ENCODE measurements around the gene MBOAT1. TPM values are rescaled to one million over a fixed set of nuclear protein-coding genes. Genes with fewer than 3 reads are reported as not detected.

MBOAT1 gene
- total and polyA plus RNA-seq, 9 donors: 8.5 to 30.2 (median 12.7) TPM

- TF ChIP-seq EP300 (IDR thresholded peaks at IDR 0.05): no peak
- TF ChIP-seq CTCF (IDR thresholded peaks at IDR 0.05): no peak
- TF ChIP-seq POLR2A (IDR thresholded peaks at IDR 0.05): no peak
- H3K4me3 ChIP-seq: no peak overlapping the region
- H3K36me3 ChIP-seq: no peaks in the 10 kb centered on the region
- no peak overlapping the region for H3K27ac ChIP-seq
- intact Hi-C loops (cut with DNase I): loop anchor here in 3 of 4 donors (2.0 to 10.0 kb wide), 2 partner anchors 25 to 93 kb away; no protein-coding TSS in a partner anchor
- no peak for DNase-seq
- H3K27me3 ChIP-seq: no peaks in the 10 kb centered on the region
- H3K4me1 ChIP-seq (ENCODE audit: insufficient read depth): peaks cover 6% of the 10 kb centered on the region
- 75 to 87% (median 75%) methylated on average over 2 of the region's 2 CpGs for WGBS, 3 donors
- H3K9me3 ChIP-seq: no peaks in the 10 kb centered on the region
Measured at GRCh38 chr6:20217891-20218290, 5.6 kb upstream of the MBOAT1 start.

- WGBS, 3 donors: 30 to 39% (median 35%) methylated on average over 5 of the region's 5 CpGs
- H3K4me3 ChIP-seq: no peak overlapping the region
- no peaks in the 10 kb centered on the region for H3K36me3 ChIP-seq
- H3K27ac ChIP-seq: no peak overlapping the region
- H3K9me3 ChIP-seq: no peaks in the 10 kb centered on the region
- DNase-seq: no peak
- TF ChIP-seq EP300 (IDR thresholded peaks at IDR 0.05): no peak
- TF ChIP-seq CTCF (IDR thresholded peaks at IDR 0.05): no peak
- no peak for TF ChIP-seq POLR2A (IDR thresholded peaks at IDR 0.05)
- no peaks in the 10 kb centered on the region for H3K27me3 ChIP-seq
- H3K4me1 ChIP-seq (ENCODE audit: insufficient read depth): peaks cover 6% of the 10 kb centered on the region
- intact Hi-C loops (cut with DNase I): loop anchor here in 3 of 4 donors (2.0 to 10.0 kb wide), 2 partner anchors 25 to 93 kb away; no protein-coding TSS in a partner anchor
Measured at GRCh38 chr6:20217324-20217855, 5.1 kb upstream of the MBOAT1 start.

GRCh38 chr6:20215310-20215709 lies 3.0 kb upstream of the MBOAT1 start:
- no peaks in the 10 kb centered on the region for H3K9me3 ChIP-seq
- H3K27ac ChIP-seq: no peak overlapping the region
- peaks cover 6% of the 10 kb centered on the region for H3K4me1 ChIP-seq (ENCODE audit: insufficient read depth)
- no peaks in the 10 kb centered on the region for H3K27me3 ChIP-seq
- no peak overlapping the region for H3K4me3 ChIP-seq
- TF ChIP-seq POLR2A (IDR thresholded peaks at IDR 0.05): no peak
- no peak for TF ChIP-seq CTCF (IDR thresholded peaks at IDR 0.05)
- no peak for TF ChIP-seq EP300 (IDR thresholded peaks at IDR 0.05)
- intact Hi-C loops (cut with DNase I): loop anchor here in 2 of 4 donors (10.0 kb wide), 1 partner anchor 91 kb away; no protein-coding TSS in a partner anchor
- DNase-seq: no peak
- no peaks in the 10 kb centered on the region for H3K36me3 ChIP-seq

- TF ChIP-seq CTCF (IDR thresholded peaks at IDR 0.05): no peak
- TF ChIP-seq EP300 (IDR thresholded peaks at IDR 0.05): no peak
- no peak for TF ChIP-seq POLR2A (IDR thresholded peaks at IDR 0.05)
- Histone ChIP-seq H3K36me3 (no peaks in the 10 kb centered on the region), H3K27me3 (no peaks in the 10 kb centered on the region), H3K4me1 (ENCODE audit: insufficient read depth) (peaks cover 12% of the 10 kb centered on the region), H3K4me3 (peak overlapping the region; percentile 94), H3K9me3 (no peaks in the 10 kb centered on the region), H3K27ac (peak overlapping the region; percentile 82 to 89)
- DNase-seq: peak in 1 of 5 donors; percentile 31
- intact Hi-C loops (cut with DNase I): loop anchor here in 3 of 4 donors (5.0 to 10.0 kb wide), 2 partner anchors 86 to 89 kb away; no protein-coding TSS in a partner anchor
- 14 to 25% (median 19%) methylated on average over 9 of the region's 9 CpGs for WGBS, 3 donors
Measured at GRCh38 chr6:20213271-20213798, 1.1 kb upstream of the MBOAT1 start.
